Measurements from ENCODE around the gene ZNF678. TPM values are rescaled to one million over a fixed set of nuclear protein-coding genes. Genes with fewer than 3 reads are reported as not detected.

Gene ZNF678
- total and polyA plus RNA-seq, 2 of the 8 experiments (the other 6 are each of a cell fraction or from before 2014, with no cell fraction given): 6.9 to 28.3 TPM

GRCh38 chr1:227559926-227560325, 3.4 kb upstream of the ZNF678 start:
- Histone ChIP-seq H2AK5ac (ENCODE audit: low read depth, low read length) (no peak overlapping the region), H4K91ac (replicated peaks; ENCODE audit: insufficient read length, low read length) (no peak overlapping the region), H3K9me3 (ENCODE audit: insufficient read depth in 2 of 2, low read depth in 1 of 2, low read length in 1 of 2) (peaks cover 0 to 21% of the 10 kb centered on the region in 2 experiments; a peak in 1 of 4 replicates), H3K36me3 (ENCODE audit: control insufficient read depth in 2 of 4, insufficient read depth in 4 of 4, low read length in 3 of 4) (no peaks in the 10 kb centered on the region), H3K9ac (replicated peaks in 1 of 4; ENCODE audit: extremely low read depth in 1 of 4, low read depth in 3 of 4, low read length in 3 of 4) (no peak overlapping the region), H3K27ac (ENCODE audit: low read depth, low read length) (no peak overlapping the region), H4K8ac (ENCODE audit: extremely low read depth, insufficient read depth, low read length) (no peak overlapping the region), H2BK5ac (ENCODE audit: low read depth, low read length) (no peak overlapping the region), H2BK12ac (ENCODE audit: low read depth, low read length) (no peak overlapping the region), H3K4me3 (ENCODE audit: extremely low read depth in 1 of 4, insufficient read depth in 2 of 4, low read depth in 3 of 4, low read length in 4 of 4) (no peak overlapping the region), H2BK15ac (ENCODE audit: low read length) (no peak overlapping the region), H3K56ac (replicated peaks; ENCODE audit: insufficient read length, low read depth, low read length) (no peak overlapping the region), H2BK20ac (ENCODE audit: low read length) (no peak overlapping the region), H3K23me2 (ENCODE audit: low read depth, low read length) (no peaks in the 10 kb centered on the region), H4K20me1 (replicated peaks in 1 of 2; ENCODE audit: control insufficient read depth in 1 of 2, insufficient read depth in 2 of 2, low read length in 2 of 2) (no peaks in the 10 kb centered on the region), H3K14ac (ENCODE audit: insufficient read length) (no peak overlapping the region), H3K18ac (ENCODE audit: extremely low read depth, low read length) (no peak overlapping the region), H4K5ac (ENCODE audit: insufficient read length, low read depth, low read length) (no peak overlapping the region), H3K79me1 (ENCODE audit: low read depth, low read length) (no peaks in the 10 kb centered on the region), H3K4me1 (replicated peaks in 1 of 4; ENCODE audit: control insufficient read depth in 3 of 4, insufficient read depth in 4 of 4, low read length in 3 of 4) (peaks cover 0 to 2% (median 0%) of the 10 kb centered on the region in 4 experiments; a peak in 1 of 7 replicates), H3K4me2 (ENCODE audit: insufficient read depth in 1 of 2, low read depth in 2 of 2, low read length in 2 of 2) (no peak overlapping the region), H3K79me2 (ENCODE audit: control insufficient read depth in 1 of 2, insufficient read depth in 2 of 2, low read length in 2 of 2) (peaks cover 0 to 7% of the 10 kb centered on the region in 2 experiments; a peak in 2 of 4 replicates), H2AFZ (ENCODE audit: low read length) (no peak overlapping the region), H2BK120ac (replicated peaks; ENCODE audit: low read depth, low read length) (no peak overlapping the region), H3K4ac (replicated peaks; ENCODE audit: insufficient read length, low read depth, low read length) (peak overlapping the region; percentile 7), H3K23ac (ENCODE audit: insufficient read length) (no peak overlapping the region), H3K27me3 (replicated peaks in 1 of 4; ENCODE audit: control insufficient read depth in 3 of 4, extremely low read depth in 1 of 4, insufficient read depth in 3 of 4, low read length in 3 of 4) (no peaks in the 10 kb centered on the region)
- POLR2A ChIA-PET (ENCODE audit: partially characterized antibody): interaction anchor here (0.9 kb wide), 1 partner anchor 9 kb away, joined by 3 read pairs; no protein-coding TSS in a partner anchor
- 91% methylated on average over 10 of the region's 12 CpGs; no CpG with 5 or more reads in 1 of the 2 experiments for WGBS, 2 experiments (ENCODE audit: extremely low coverage in 1 of 2, insufficient coverage in 1 of 2, insufficient read length in 1 of 2, insufficient replicate concordance in 2 of 2, low coverage in 1 of 2, low lambda C conversion rate in 2 of 2, missing lambda C conversion rate in 1 of 2)
- DNase-seq (ENCODE audit: low read depth in 1 of 2, low spot score in 2 of 2) (no peak), FAIRE-seq (no peak)
- CTCF ChIA-PET (ENCODE audit: partially characterized antibody): interaction anchor here (0.6 to 1.1 kb wide), 2 partner anchors 10 to 77 kb away, joined by 3 read pairs; no protein-coding TSS in a partner anchor
- no peak for TF ChIP-seq KDM5A (IDR thresholded peaks at IDR 0.05; ENCODE audit: low read length)
- TF ChIP-seq TAF1 (IDR thresholded peaks at IDR 0.05; ENCODE audit: low read depth, low read length): no peak
- no peak for TF ChIP-seq YY1 (IDR thresholded peaks at IDR 0.05; ENCODE audit: low read depth, low read length)
- no peak for TF ChIP-seq USF2 (IDR thresholded peaks at IDR 0.05; ENCODE audit: low read length)
- no peak for TF ChIP-seq TBP (IDR thresholded peaks at IDR 0.05; ENCODE audit: low read depth, low read length)
- TF ChIP-seq SUZ12 (IDR thresholded peaks at IDR 0.05; ENCODE audit: low read length): no peak
- no peak for TF ChIP-seq CBX5 (IDR thresholded peaks at IDR 0.05; ENCODE audit: low read depth, low read length)
- no peak for TF ChIP-seq RXRA (IDR thresholded peaks at IDR 0.05; ENCODE audit: insufficient read depth, low read depth, low read length)
- no peak for TF ChIP-seq POLR2A (IDR thresholded peaks at IDR 0.05; ENCODE audit: control extremely low read depth in 1 of 2, low read depth in 2 of 2, low read length in 2 of 2)
- TF ChIP-seq SRF (IDR thresholded peaks at IDR 0.05; ENCODE audit: low read depth, low read length): no peak
- no peak for TF ChIP-seq GTF2F1 (IDR thresholded peaks at IDR 0.05; ENCODE audit: borderline replicate concordance, low read depth, low read length)
- no peak for TF ChIP-seq ASH2L (IDR thresholded peaks at IDR 0.05; ENCODE audit: low read length)
- no peak for TF ChIP-seq JUND (IDR thresholded peaks at IDR 0.05; ENCODE audit: low read length)
- TF ChIP-seq TEAD4 (IDR thresholded peaks at IDR 0.05; ENCODE audit: low read depth, low read length): no peak
- TF ChIP-seq SIX5 (IDR thresholded peaks at IDR 0.05; ENCODE audit: low read depth, low read length): no peak

All from H1 (cell line).